Measurements from ENCODE around the gene ANKEF1.
"Not testable (repeated sequence)": the region's sequence is repeated elsewhere in the genome, so short reads cannot be mapped to it uniquely, and the experiment has no call there.

ANKEF1 gene

DNA sequence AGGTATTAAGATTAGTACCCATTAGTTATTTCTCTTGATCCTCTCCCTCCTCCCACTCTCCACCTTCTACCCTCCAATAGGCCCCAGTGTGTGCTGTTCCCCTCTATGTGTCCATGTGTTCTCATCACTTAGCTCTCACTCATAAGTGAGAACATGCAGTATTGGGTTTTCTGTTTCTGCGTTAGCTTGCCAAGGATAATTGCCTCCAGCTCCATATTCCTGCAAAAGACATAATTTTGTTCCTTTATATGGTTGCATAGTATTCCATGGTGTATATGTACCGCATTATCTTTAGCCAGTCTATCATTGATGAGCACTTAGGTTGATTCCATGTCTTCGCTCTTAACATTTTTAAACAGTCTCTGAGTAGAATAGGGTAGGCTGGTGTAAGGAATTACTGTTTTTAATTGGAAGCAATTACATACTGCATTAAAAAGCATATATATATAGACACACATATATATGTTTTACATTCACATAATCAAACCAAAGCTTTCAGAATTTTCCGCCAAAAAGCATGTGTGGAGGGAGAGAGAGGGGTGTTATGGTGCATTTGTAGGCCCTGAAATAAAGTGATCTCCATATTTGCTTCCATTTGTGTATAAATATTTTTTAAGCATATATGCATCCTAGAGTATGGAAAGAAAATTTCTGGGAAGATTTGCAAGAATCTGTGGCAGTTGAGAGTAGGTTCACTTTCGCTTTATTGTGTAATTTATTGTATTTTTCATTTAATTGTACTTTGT, 709 bp upstream of the ANKEF1 start:
- no peak for DNase-seq (ENCODE audit: low spot score)

DNA sequence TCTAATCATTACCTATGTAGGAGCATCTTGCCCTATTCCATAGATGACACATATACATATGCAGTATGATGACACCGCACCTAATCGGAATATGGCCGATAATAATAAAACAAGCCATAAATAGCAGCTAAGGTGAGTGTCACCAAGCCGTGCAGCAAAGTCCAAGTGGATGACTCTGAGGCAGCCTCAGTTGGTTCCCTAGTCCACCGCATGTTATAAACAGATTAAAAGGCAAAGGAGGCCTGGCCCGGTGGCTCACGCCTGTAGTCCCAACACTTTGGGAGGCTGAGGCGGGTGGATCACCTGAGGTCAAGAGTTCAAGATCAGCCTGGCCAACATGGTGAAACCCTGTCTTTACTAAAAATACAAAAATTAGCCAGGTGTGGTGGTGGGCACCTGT, 1.5 kb downstream of the ANKEF1 start:
- DNase-seq (ENCODE audit: low spot score), result not testable (repeated sequence)

DNA sequence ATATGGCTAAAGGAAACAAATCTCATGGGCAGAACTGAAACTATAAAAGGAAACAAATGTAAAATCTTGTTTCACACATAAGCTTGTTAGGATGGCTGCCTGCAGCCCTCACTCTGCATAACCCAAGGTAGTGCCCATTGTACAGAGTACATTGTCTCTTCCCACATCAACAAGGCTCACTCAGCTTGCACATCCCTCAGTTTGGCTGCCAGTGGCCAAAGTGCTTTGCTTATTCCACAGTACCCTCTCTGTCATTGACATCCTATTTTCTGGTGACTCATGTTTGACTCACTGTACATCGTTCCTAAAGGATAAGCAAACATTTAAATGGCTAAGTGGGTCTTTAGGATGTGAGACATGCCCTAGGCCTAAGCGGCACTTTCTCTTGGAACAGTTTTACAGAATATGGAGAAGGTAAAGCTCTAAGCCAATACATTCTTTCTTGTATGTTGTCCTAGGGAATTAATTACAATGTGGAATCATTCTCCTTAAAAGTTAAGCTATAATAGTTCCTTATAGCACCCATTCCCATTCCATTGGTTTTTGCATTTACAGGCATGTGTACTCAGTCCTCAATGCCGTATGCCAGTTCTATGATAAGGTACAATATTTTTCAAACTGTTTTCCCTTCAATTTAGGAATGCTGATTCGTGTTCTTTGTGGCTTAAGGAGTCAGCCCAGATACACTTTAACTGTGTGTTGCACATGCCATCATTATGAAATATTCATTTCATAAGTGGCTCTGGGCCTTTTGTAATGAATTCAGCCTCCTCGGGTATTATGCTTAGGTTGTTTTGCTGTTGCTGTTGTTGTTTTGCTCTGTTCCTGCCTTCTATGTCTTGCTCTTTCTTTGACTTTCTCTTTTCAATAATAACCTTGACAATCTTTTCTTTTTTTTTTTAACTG, 5.5 kb downstream of the ANKEF1 start:
- no peak for DNase-seq (ENCODE audit: low spot score)

DNA sequence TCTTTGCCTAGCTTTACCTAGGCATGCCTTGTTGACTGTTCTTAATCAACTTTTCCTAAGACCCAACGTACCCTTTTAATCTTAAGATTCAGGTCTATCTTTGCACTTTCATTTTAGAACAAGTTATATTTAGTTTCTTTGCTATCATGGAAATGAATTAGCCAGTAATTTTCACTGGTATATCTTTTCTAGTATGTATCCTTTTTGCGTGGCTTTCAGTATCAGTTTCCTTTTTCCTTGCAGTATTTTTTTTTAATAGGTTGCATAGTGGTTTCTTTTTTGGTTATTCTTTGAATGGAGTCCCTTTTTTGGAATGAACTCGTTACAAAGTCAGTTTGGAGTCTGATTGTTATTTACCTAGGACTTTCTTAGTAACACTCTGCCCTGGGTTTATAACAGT, 7.3 kb downstream of the ANKEF1 start:
- DNase-seq (ENCODE audit: low spot score), result no peak

DNA sequence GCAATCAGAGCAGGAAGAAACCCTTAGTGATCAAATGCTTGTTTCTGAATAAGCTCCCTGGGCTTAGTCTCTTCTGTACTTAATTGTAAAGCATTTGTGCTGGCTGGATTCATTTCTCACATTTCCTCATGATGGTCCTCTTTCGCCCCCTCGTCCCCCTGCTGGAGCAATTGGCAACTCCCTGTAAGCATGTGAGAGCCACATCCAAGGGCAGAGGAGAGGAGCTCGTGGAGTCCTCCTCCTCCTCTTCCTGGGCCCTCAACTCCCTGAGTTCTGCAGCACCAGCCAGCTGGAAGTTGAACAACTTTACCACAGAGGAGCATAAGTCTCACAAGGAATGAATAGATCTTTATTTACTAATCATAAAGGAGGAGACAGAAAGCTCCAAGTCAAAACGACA, 12.6 kb downstream of the ANKEF1 start:
- no peak for DNase-seq (ENCODE audit: low spot score)

DNA sequence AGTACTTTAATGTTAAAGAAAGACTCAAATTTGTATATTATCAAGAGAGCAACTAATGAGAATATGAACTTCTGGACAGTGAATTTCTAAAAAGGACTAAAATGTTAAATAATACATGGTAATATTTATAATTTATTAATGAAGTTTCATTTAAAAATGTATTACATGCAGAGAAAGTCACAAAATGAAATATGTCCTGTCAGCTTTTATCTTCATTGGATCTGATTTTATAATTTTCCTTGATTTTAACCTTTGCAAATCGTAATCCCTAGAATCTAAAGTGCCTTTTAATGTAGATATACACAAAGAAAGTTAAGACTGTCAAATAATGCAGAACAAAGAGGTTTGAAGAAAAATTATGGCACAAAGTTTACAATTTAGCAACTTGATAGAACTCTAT, 16.4 kb downstream of the ANKEF1 start:
- DNase-seq (ENCODE audit: low spot score), result no peak

DNA sequence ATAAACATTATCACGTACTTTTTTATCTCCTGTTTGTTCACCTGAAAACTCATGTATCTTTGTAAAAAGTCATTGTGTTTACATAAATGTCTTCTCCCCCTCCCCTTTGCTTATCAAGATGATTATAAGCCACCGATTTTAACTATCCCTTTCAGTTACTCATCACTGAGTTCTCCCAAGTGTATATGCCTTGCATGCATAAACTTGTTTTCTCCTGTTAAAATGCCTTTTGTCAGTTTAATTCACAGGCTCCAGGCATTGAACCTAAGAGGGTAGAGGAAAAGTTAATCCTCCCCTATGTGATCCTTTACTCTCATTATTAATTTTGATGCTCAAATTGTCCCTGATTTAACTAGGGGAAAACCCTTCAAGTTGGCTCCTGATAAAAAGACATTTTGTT, 24.2 kb downstream of the ANKEF1 start:
- no peak for DNase-seq (ENCODE audit: low spot score)

DNA sequence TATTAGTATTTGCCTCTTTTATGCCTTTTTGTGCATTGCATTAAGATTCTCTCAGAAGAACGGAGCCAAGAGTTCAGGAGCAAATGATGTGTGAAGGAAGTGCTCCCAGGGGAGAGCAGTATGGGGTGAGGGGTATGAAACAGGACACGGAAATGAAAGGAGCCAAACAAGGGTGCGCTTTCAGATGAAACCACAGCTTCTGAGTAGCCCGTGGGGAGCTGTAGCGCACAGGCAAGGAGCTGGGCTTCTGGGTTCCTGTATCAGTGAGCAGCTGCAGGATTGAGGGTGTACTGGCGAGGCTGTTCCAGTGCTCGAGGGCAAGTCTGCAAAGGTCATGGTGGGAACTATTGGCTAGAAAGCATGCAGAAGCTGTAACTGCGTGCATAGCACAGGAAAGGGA, 25.4 kb downstream of the ANKEF1 start:
- no peak for DNase-seq (ENCODE audit: low spot score)

DNA sequence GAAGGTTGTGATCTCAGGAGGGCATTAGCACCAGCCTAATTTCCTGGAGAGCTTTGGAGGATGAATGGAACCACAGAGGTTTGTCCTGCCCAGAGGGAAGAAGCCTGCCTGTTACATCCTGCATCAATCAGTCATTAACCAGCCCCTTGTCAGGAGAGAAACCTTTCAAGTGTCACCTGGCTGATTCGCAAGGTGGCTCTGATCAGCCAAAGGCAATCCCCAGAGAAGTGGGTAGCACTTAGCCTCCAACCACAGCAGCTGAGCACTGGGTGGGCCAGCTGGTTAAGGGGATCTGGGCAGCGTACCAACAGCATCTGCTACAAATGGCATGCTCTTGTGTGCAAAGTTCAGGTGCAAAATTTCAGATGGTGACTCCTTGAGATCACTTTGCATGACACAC, 26.9 kb downstream of the ANKEF1 start:
- no peak for DNase-seq (ENCODE audit: low spot score)

DNA sequence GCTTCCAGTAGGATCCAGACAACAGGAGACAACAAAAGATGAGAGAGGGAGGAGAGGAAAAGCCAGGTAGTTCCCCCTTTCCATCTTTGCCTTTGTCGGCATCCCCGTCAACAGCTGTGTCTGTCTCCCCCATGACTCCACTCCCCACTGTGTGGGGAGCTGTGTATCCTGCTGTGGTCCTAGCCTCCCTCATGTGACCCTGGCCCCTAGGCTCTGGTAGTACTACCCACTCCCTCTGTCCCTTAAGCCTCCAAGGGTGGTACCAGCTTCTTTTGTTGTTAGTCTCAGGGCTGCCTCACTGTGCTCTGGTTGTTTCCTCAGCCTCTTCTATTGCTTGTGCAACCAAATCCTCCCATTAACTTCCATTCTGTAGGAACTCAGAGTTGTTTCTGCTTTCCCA, 28.7 kb downstream of the ANKEF1 start:
- DNase-seq (ENCODE audit: low spot score), result no peak

DNA sequence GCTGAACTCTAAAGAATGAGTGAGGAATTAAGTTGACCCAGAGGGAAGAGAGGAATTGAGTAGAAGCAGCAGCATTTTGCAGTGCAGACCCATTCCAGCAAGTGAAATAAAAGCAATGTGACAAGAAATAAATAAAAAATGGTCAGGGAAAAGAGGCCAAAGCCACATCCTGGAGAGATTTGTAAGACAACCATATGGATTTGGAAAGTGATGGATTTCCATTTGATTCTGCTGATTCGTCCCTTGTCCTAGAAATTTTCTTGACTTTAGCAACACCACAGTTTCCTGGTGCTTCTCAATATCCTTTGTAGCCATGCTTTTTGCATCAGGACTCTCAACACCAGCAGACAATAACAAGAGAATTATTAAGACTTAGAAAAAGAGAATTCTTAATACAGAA, 29.8 kb downstream of the ANKEF1 start:
- no peak for DNase-seq (ENCODE audit: low spot score)

DNA sequence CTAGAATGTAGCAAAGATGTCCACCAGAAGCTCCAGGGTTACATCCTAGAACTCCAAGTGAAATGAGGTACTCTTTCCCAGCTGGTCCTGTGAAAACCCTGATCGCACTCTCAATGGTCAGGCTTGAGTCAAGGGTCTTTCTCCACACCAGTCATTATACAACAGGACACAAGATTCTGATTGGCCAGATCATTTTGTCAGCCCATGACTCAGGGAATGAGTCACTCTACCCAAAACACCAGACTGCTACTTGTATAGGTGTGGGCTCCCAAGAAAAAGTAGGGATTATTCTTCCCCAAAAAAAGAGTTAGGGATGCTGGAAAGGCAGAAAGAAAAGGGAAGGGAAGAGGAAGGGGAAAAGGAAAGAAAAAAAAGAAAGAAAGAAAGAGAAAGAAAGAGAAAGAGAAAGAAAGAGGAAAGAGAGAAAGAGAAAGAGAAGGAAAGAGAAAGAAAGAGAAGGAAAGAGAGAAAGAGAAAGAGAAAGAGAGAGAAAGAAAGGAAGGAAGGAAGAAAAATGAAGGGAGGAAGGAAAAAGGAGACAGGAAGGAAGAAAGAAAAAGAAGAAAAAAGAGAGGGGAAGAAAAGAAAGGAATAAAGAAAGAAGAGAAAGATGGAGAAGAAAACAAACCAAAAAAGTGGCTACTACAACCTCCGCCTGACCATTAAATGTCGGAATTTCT, 30.5 kb downstream of the ANKEF1 start:
- no peak for DNase-seq (ENCODE audit: low spot score)

DNA sequence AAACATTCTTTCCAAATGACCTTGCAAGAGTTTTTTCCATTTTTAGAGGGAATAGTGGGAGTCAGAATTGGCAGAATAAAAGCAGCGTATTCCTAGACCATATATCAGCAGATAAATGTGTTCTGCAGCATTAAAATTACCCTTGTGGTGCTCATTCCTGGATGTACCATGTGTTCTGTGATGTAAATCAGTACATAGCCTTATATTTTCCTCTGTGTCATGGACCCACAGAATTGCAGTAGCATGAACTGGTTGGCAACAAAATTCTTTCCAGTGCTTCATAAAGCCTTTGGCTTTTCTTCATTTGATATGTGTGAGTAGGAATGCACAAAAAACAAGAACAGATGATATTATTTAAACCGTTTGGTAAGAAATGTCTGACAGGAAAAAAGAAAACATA, 32.5 kb downstream of the ANKEF1 start:
- DNase-seq (ENCODE audit: low spot score), result no peak

DNA sequence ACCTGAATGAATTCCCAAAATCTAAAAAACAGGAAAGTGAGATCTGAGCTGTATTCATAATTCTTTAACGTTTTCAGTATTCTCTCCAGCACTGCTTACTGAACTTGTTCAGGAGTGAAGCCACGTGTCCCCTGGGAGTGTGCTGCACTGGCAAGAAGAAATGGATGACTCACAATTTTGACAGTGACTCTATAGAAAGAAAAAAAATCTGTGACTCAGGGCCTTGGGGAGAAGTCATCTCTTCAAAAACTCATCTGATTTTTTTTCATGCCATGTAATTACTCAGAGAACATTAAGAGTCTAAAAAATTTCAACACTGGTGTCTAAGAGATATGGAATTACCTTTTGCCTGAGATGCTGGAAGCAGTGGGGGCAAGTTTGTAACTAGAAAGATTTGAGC, 39.7 kb downstream of the ANKEF1 start:
- DNase-seq (ENCODE audit: low spot score), result no peak

DNA sequence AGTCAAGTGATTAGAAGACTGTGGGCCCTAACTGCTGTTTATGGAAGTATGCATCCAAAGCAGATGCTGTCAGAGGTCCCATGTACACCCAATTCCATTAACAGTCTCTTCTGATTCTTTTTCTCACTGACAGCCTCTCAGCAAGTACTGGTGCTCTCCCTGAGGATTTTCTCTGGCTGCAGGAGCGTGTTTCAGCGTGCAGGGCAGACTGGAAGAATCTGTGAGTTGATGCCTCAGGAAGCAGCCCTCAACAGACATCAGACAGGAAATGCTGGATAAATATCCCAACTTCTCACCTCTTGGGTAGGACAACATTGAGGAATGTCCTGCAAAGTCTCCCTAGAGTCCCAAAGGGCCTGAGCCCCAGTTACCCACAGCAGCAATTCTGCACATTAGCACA, 40.8 kb downstream of the ANKEF1 start:
- no peak for DNase-seq (ENCODE audit: low spot score)

DNA sequence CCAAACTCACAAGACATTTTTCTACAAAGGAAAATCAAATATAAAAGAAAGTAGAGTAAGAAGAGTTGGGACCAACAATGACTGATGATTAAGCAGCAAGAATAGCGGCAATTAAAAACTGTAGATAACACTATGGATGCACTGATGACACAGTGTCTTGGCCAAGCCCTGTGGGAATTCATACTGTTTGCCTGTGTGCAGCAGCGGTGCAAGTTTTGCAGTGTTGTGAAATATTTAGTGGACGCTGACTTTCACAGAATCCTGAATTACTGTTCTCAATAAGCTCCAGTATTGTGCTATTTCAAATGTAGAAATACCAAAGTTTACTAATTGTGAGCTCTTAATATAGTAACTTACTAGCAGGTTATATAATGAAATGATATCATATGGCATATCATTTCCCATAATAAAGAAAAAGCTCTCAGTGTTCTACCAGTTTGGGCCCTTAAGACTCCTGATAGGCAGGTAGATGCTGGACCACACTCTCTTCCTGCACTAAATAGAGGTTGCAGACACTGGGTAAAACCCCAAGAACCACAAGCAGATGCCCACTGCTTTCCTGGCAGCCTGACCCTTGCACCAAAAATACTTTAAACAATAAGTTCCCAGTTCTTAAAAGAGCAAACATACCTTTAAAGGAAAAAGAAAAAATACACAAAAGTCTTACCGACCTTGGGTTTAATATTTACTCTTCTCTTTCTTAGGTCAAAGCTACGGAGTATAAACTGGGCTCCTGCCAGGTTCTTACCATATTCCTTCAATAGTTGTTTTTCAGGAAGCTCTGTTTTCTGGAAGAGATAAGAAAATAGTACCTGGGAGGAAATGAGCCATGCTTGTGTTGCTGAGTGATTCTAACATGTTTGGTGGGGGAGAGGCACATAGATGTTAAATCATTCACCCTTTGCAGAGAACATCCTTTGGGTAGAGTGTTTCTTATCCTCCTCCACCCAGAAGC, 41.6 kb downstream of the ANKEF1 start:
- DNase-seq (ENCODE audit: low spot score), result no peak

DNA sequence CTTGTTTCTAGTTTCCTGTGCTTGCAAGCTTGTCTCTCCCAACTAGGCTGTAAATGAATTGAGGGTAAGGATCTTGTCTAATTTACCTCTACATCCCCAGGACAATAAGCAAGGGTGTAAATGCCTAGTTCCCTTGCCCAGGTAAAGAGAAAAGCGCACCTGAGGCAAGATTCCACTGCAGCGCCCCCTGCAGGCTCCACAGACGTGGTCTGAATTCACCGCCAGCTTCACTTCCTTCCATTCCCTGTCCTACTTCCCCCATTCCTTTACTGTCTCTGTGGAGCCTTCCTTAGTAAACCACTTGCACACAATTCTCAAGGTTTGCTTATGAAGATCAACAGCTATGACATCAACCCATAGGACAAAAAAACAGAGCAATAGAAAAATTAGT, 42.3 kb downstream of the ANKEF1 start:
- no peak for DNase-seq (ENCODE audit: low spot score)

DNA sequence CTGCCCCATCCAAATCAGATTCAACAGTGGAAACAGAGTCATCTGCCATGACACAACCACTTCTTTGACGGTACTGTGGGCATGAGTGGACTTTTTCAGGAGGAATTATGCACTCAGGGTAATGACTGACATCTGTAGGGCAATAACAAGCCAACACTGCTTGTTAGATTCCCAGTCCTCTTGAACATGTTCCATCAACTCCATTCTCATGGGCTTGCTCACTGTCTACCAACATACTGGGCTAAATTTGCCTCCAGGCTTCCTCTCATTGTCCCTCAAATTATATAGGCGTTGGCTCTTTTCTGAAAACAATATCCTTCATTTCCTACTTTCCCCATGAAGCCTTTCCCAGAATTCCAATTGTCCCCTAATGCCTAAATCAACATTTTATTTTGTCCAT, 43.1 kb downstream of the ANKEF1 start:
- DNase-seq (ENCODE audit: low spot score), result no peak

DNA sequence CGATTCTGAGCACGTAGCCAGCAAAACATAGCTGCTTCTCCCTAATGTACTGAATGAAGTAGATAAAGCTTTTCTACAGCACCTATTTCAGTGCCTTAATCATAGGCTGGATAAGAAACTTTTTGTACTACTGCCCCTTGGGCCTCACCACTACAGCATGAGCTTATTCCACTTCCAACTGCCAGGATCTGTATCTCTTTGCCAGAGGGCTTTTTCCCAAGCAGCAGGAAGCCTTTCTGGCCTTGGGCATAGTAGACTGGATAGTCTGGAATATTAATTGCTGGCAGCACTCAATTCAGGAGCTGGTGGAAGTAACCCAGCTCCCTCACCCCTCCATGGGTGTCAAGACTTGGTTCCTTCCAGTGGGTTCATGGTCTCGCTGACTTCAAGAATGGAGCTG, 43.6 kb downstream of the ANKEF1 start:
- no peak for DNase-seq (ENCODE audit: low spot score)

DNA sequence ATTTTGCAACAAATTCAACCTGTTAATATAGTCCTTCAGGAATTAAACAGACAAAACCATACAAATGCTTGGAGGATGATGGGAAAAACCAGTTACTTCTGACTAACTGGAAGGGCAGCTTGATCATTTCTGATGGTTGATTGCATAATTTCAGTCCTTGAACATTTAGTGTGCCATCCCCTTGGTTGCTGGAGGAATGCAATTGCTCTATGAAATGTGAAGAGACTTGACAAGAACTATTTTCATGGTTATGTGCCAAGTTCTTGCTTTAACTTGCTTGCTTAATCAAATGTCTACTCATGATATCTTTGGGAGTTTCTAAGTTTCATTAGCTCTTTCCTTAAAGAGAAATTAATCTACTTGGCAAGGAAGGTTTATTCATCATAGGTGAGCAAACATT, 45.2 kb downstream of the ANKEF1 start:
- no peak for DNase-seq (ENCODE audit: low spot score)

DNA sequence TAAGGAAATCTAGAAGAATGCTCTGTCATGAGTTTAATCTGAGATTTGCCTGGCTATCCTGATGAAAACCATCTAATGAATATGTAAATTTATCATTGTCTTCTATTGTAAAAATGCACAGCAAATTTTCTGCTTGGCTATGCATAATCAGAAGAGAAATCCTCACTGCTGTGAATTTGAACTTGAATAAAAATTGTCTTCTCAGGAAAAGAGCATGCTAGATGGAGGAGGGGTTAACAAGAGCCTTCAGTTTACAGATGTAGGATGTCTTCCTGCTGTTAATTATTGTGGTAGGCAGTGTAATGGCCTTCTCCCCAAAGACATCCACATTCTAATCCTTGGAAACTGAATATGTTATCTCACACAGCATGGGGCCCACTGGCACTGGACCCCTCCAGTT, 45.8 kb downstream of the ANKEF1 start:
- DNase-seq (ENCODE audit: low spot score), result no peak
